ENCODE measurements around the gene ZNF219. TPM values are rescaled to one million over a fixed set of nuclear protein-coding genes. Genes with fewer than 3 reads are reported as not detected.

The ZNF219 gene
- total RNA-seq, 4 donors from 2014 or later, result 68.4 to 135 (median 94.5) TPM

- WGBS, 2 donors (ENCODE audit: low coverage in 1 of 2), result 7 to 15% methylated on average over 10 to 16 of the region's 16 CpGs
- no peak for DNase-seq
- no peaks in the 10 kb centered on the region for H3K9me3 ChIP-seq
- H3K4me1 ChIP-seq, result peaks cover 32 to 69% (median 64%) of the 10 kb centered on the region in 4 donors
- no peaks in the 10 kb centered on the region for H3K36me3 ChIP-seq
- no peak for TF ChIP-seq EP300 (IDR thresholded peaks at IDR 0.05; ENCODE audit: low read depth)
- TF ChIP-seq POLR2AphosphoS5 (IDR thresholded peaks at IDR 0.05), result no peak
- no peak for TF ChIP-seq CTCF (IDR thresholded peaks at IDR 0.05)
- no peaks in the 10 kb centered on the region for H3K27me3 ChIP-seq
- intact Hi-C loops (cut with DNase I; ENCODE audit: low total_unique reads) (no loop called here), in situ Hi-C loops (cut with MboI; ENCODE audit: low pct_ligation_motif_present in 1 of 4, low pct_unique_long_range_greater_than_20kb in 1 of 4, low sequenced_read_pairs in 3 of 4) (no loop called here)
- H3K4me3 ChIP-seq, result peak overlapping the region; percentile 39 to 73 (median 64)
- H3K27ac ChIP-seq, result peak overlapping the region; percentile 91 to 99 (median 96)
Measured at GRCh38 chr14:21098892-21099595, 589 bp upstream of the ZNF219 start.

- Histone ChIP-seq H3K36me3 (peaks cover 0 to 3% (median 0%) of the 10 kb centered on the region in 4 donors), H3K4me1 (peaks cover 27 to 66% (median 58%) of the 10 kb centered on the region in 4 donors), H3K9me3 (no peaks in the 10 kb centered on the region), H3K27ac (peak overlapping the region; percentile 91 to 99 (median 96)), H3K27me3 (no peaks in the 10 kb centered on the region), H3K4me3 (peak overlapping the region; percentile 51 to 73 (median 58))
- TF ChIP-seq POLR2A (IDR thresholded peaks at IDR 0.05), result no peak
- TF ChIP-seq POLR2AphosphoS5 (IDR thresholded peaks at IDR 0.05), result no peak
- no peak for TF ChIP-seq EP300 (IDR thresholded peaks at IDR 0.05; ENCODE audit: low read depth)
- no peak for TF ChIP-seq CTCF (IDR thresholded peaks at IDR 0.05)
- peak; percentile 62 for DNase-seq
- in situ Hi-C loops (cut with MboI; ENCODE audit: low pct_ligation_motif_present in 1 of 4, low pct_unique_long_range_greater_than_20kb in 1 of 4, low sequenced_read_pairs in 3 of 4) (no loop called here), intact Hi-C loops (cut with DNase I; ENCODE audit: low total_unique reads) (no loop called here)
- WGBS, 2 donors (ENCODE audit: low coverage in 1 of 2), result 4% methylated on average over 17 of the region's 19 CpGs; no CpG with 5 or more reads in 1 of the 2 donors
Measured at GRCh38 chr14:21097636-21098075, 799 bp downstream of the ZNF219 start.

- Histone ChIP-seq H3K9me3 (no peaks in the 10 kb centered on the region), H3K27ac (peak overlapping the region; percentile 91 to 99 (median 96)), H3K36me3 (peaks cover 0 to 3% (median under 1%) of the 10 kb centered on the region in 4 donors), H3K27me3 (no peaks in the 10 kb centered on the region), H3K4me1 (peaks cover 26 to 64% (median 57%) of the 10 kb centered on the region in 4 donors), H3K4me3 (peak overlapping the region; percentile 51 to 73 (median 58))
- TF ChIP-seq CTCF (IDR thresholded peaks at IDR 0.05) (no peak), POLR2A (IDR thresholded peaks at IDR 0.05) (peak; percentile 23), EP300 (IDR thresholded peaks at IDR 0.05; ENCODE audit: low read depth) (no peak), POLR2AphosphoS5 (IDR thresholded peaks at IDR 0.05) (peak in 1 of 3 donors; percentile 24)
- in situ Hi-C loops (cut with MboI; ENCODE audit: low pct_ligation_motif_present in 1 of 4, low pct_unique_long_range_greater_than_20kb in 1 of 4, low sequenced_read_pairs in 3 of 4), result no loop called here
- WGBS, 2 donors (ENCODE audit: low coverage in 1 of 2), result 32 to 38% methylated on average over 6 to 10 of the region's 10 CpGs
- DNase-seq, result no peak
- intact Hi-C loops (cut with DNase I; ENCODE audit: low total_unique reads), result no loop called here
Measured at GRCh38 chr14:21096978-21097635, 1.3 kb downstream of the ZNF219 start.

GRCh38 chr14:21096438-21096837 is 2.0 kb downstream of the ZNF219 start:
- intact Hi-C loops (cut with DNase I; ENCODE audit: low total_unique reads) (no loop called here), in situ Hi-C loops (cut with MboI; ENCODE audit: low pct_ligation_motif_present in 1 of 4, low pct_unique_long_range_greater_than_20kb in 1 of 4, low sequenced_read_pairs in 3 of 4) (no loop called here)
- Histone ChIP-seq H3K36me3 (peaks cover 0 to 7% (median 3%) of the 10 kb centered on the region in 4 donors), H3K27me3 (no peaks in the 10 kb centered on the region), H3K4me3 (no peak overlapping the region), H3K9me3 (no peaks in the 10 kb centered on the region), H3K4me1 (peaks cover 26 to 63% (median 55%) of the 10 kb centered on the region in 4 donors), H3K27ac (peak overlapping the region; percentile 91 to 99 (median 96))
- WGBS, 2 donors (ENCODE audit: low coverage in 1 of 2), result 72% methylated on average over 3 of the region's 3 CpGs; no CpG with 5 or more reads in 1 of the 2 donors
- TF ChIP-seq POLR2AphosphoS5 (IDR thresholded peaks at IDR 0.05) (no peak), POLR2A (IDR thresholded peaks at IDR 0.05) (no peak), EP300 (IDR thresholded peaks at IDR 0.05; ENCODE audit: low read depth) (no peak), CTCF (IDR thresholded peaks at IDR 0.05) (no peak)
- DNase-seq, result no peak
